Measurements from ENCODE around the gene CLGN.

Gene CLGN

DNA sequence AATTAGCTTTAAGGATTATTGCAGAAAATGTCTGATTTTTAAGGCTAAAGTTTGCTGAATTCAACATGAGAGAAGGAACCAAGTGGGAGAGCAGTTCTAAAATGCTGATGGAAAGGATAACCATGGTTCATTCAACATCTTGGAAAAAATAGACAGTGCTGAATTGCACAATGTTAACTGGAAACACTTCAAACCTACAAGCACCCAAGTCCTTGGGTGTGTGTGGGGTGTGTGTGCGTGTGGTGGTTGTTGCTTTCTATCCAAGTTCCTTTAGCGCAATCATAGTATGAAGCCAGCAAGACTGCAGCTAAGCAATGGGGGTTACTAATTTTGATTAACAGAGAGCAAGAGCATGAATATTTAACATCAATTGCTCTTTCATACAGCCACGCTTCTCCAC lies 83.3 kb downstream of the CLGN start:
- no peaks in the 10 kb centered on the region for H3K9me2 ChIP-seq (replicated peaks; ENCODE audit: control insufficient read depth, low read length)
- no peaks in the 10 kb centered on the region for H4K20me1 ChIP-seq (ENCODE audit: control insufficient read depth, insufficient read depth, low read depth, low read length)
- no peaks in the 10 kb centered on the region for H3F3A ChIP-seq (ENCODE audit: control insufficient read depth, insufficient read depth)
- H3K36me3 ChIP-seq (ENCODE audit: control insufficient read depth, low read length) = no peaks in the 10 kb centered on the region
- H3K9me3 ChIP-seq (ENCODE audit: control insufficient read depth, insufficient read depth, low read length) = no peaks in the 10 kb centered on the region
- TF ChIP-seq, protein P1, sequence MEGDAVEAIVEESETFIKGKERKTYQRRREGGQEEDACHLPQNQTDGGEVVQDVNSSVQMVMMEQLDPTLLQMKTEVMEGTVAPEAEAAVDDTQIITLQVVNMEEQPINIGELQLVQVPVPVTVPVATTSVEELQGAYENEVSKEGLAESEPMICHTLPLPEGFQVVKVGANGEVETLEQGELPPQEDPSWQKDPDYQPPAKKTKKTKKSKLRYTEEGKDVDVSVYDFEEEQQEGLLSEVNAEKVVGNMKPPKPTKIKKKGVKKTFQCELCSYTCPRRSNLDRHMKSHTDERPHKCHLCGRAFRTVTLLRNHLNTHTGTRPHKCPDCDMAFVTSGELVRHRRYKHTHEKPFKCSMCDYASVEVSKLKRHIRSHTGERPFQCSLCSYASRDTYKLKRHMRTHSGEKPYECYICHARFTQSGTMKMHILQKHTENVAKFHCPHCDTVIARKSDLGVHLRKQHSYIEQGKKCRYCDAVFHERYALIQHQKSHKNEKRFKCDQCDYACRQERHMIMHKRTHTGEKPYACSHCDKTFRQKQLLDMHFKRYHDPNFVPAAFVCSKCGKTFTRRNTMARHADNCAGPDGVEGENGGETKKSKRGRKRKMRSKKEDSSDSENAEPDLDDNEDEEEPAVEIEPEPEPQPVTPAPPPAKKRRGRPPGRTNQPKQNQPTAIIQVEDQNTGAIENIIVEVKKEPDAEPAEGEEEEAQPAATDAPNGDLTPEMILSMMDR (IDR thresholded peaks at IDR 0.05; ENCODE audit: low read depth, low read length, poor library complexity, severe bottlenecking) = no peak
- TF ChIP-seq EZH2phosphoT487 (IDR thresholded peaks at IDR 0.05; ENCODE audit: borderline replicate concordance, low read length) = no peak
- peaks cover 6% of the 10 kb centered on the region for H3K4me1 ChIP-seq (ENCODE audit: control insufficient read depth, low read length)
- H3K27ac ChIP-seq (ENCODE audit: low read depth, low read length) = no peak overlapping the region
- no peaks in the 10 kb centered on the region for H3K79me2 ChIP-seq (ENCODE audit: control insufficient read depth, low read length)
- H3K27me3 ChIP-seq (ENCODE audit: control insufficient read depth, low read length) = peaks cover 18% of the 10 kb centered on the region
- H3K4me3 ChIP-seq (ENCODE audit: low read length) = no peak overlapping the region
- no peak overlapping the region for H3K4me2 ChIP-seq (ENCODE audit: low read length)

- H3K79me2 ChIP-seq (ENCODE audit: control insufficient read depth, low read length) = no peaks in the 10 kb centered on the region
- H4K20me1 ChIP-seq (ENCODE audit: control insufficient read depth, insufficient read depth, low read depth, low read length) = no peaks in the 10 kb centered on the region
- no peaks in the 10 kb centered on the region for H3K9me2 ChIP-seq (replicated peaks; ENCODE audit: control insufficient read depth, low read length)
- peaks cover 6% of the 10 kb centered on the region for H3K4me1 ChIP-seq (ENCODE audit: control insufficient read depth, low read length)
- TF ChIP-seq, protein P1 (IDR thresholded peaks at IDR 0.05; ENCODE audit: low read depth, low read length, poor library complexity, severe bottlenecking) = no peak
- TF ChIP-seq EZH2phosphoT487 (IDR thresholded peaks at IDR 0.05; ENCODE audit: borderline replicate concordance, low read length) = no peak
- H3K27me3 ChIP-seq (ENCODE audit: control insufficient read depth, low read length) = peaks cover 12% of the 10 kb centered on the region
- no peak overlapping the region for H3K27ac ChIP-seq (ENCODE audit: low read depth, low read length)
- no peaks in the 10 kb centered on the region for H3F3A ChIP-seq (ENCODE audit: control insufficient read depth, insufficient read depth)
- H3K4me3 ChIP-seq (ENCODE audit: low read length) = no peak overlapping the region
- H3K4me2 ChIP-seq (ENCODE audit: low read length) = peak overlapping the region; percentile 27
- H3K36me3 ChIP-seq (ENCODE audit: control insufficient read depth, low read length) = no peaks in the 10 kb centered on the region
- H3K9me3 ChIP-seq (ENCODE audit: control insufficient read depth, insufficient read depth, low read length) = no peaks in the 10 kb centered on the region
These were observed 84.1 kb downstream of the CLGN start for GRCh38 chr4:140343303-140343702.

GRCh38 chr4:140342620-140343019 lies 84.8 kb downstream of the CLGN start:
- no peaks in the 10 kb centered on the region for H3K36me3 ChIP-seq (ENCODE audit: control insufficient read depth, low read length)
- H3K79me2 ChIP-seq (ENCODE audit: control insufficient read depth, low read length) = no peaks in the 10 kb centered on the region
- H3K4me1 ChIP-seq (ENCODE audit: control insufficient read depth, low read length) = peaks cover 6% of the 10 kb centered on the region
- no peak overlapping the region for H3K4me2 ChIP-seq (ENCODE audit: low read length)
- H3K27ac ChIP-seq (ENCODE audit: low read depth, low read length) = no peak overlapping the region
- H4K20me1 ChIP-seq (ENCODE audit: control insufficient read depth, insufficient read depth, low read depth, low read length) = no peaks in the 10 kb centered on the region
- no peaks in the 10 kb centered on the region for H3K9me3 ChIP-seq (ENCODE audit: control insufficient read depth, insufficient read depth, low read length)
- TF ChIP-seq, protein P1 (IDR thresholded peaks at IDR 0.05; ENCODE audit: low read depth, low read length, poor library complexity, severe bottlenecking) = no peak
- no peak for TF ChIP-seq EZH2phosphoT487 (IDR thresholded peaks at IDR 0.05; ENCODE audit: borderline replicate concordance, low read length)
- H3K27me3 ChIP-seq (ENCODE audit: control insufficient read depth, low read length) = peaks cover 12% of the 10 kb centered on the region
- H3F3A ChIP-seq (ENCODE audit: control insufficient read depth, insufficient read depth) = no peaks in the 10 kb centered on the region
- H3K9me2 ChIP-seq (replicated peaks; ENCODE audit: control insufficient read depth, low read length) = no peaks in the 10 kb centered on the region
- no peak overlapping the region for H3K4me3 ChIP-seq (ENCODE audit: low read length)

All from DOHH2 (cell line).